ENCODE measurements around the gene PDZK1.
"Not testable (repeated sequence)": the region's sequence is repeated elsewhere in the genome, so short reads cannot be mapped to it uniquely, and the experiment has no call there.

Gene PDZK1

DNA sequence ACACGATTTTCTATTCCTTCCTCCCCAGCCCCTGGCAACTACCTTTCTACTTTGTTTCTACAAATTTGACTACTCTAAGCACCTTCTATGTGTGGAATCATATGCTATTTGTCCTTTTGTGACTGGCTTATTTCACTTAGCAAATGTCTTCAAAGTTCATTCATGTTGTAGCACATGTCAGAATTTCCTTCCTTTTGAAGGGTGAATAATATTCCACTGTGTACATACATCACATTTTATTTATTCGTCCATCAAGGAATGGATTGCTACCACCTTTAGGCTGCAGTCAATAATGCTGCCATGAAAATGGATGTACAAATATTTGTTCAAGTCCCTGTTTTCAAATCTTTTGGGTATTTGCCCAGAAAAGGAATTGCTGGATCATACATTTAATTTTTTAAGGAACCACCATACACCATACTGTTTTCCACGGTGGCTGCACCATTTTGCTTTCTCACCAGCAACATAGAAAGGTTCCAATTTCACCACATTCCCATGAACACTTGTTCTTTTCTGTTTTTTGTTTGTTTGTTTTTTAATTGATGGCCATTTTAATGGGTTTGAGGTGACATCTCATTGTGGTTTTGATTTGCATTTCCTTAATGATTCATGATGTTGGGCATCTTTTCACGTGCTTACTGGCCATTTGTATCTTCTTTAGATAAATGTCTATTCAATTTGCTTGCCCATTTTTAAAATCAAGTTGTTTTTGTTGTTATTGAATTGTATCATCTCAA is 3.3 kb upstream of the PDZK1 start:
- DNase-seq: no peak

GRCh38 chr1:145708063-145708462 is 895 bp upstream of the PDZK1 start:
- no peak for DNase-seq

- DNase-seq: no peak
Measured at GRCh38 chr1:145706086-145706664, 993 bp downstream of the PDZK1 start.

- DNase-seq: no peak
Measured at GRCh38 chr1:145705622-145706021, 1.5 kb downstream of the PDZK1 start.

GRCh38 chr1:145702826-145703225 is 4.3 kb downstream of the PDZK1 start:
- no peak for DNase-seq

DNA sequence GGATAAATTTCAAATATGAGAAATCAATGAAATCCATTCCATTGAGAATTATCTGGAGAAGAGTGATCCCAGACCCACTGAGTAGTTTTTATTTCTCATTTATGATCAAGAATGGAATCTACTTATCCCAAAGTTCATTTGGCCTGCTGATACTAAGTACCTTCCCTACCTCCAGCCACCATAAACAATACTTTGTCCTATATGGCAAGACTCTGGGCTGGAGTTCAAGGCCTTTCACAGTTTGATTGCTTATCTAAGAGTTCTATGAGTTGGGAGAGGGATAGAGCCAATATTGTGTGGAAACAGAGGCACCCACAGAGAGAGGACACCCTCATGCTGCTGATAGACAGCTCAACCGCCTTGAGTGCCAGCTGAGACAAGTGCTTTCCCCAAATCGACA is 5.1 kb downstream of the PDZK1 start:
- DNase-seq: no peak

DNA sequence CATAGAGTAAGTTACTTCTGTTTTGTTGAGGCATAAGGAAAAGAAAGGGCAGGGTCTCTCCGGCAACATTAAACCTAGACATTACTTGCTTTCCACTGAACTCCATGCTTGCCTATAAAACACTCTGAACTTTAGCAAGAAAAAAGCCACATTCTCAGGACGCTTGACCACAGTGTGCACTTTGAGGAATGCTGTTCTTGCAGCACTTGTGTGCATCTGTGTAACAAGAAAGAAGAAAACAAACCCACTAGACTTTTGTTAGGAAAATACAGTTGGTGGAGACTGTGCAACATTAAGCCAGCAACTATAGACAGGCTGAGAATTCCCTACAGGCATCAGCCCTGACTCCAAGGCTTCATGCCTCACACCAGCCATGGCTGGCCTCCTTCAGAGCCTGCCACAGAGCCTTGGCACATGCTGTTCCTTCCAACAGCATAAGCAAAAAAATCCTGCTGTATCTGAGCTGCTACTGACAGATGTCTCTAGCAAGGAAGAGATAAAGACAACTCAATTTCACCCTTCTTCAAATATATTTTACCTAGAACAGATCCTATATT is 5.8 kb downstream of the PDZK1 start:
- no peak for DNase-seq

DNA sequence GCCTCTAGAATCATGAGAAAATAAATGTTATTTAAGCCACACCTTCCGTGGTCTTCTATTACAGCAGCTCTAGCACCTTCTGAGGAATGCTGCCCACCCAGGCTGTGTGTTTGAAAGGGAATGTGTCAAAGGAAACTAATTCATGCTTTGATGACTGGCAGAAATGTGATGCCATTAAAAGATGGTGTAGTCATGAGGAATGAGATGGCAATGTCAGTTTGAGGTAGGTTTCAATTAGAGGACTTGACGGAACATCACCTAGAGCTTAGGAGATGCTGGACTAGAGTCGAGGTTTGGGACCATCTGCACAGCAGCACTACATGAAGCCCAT is 10.6 kb downstream of the PDZK1 start:
- DNase-seq: no peak

GRCh38 chr1:145695821-145696629 is 11.1 kb downstream of the PDZK1 start:
- peak; percentile 47 for DNase-seq

- no peak for DNase-seq
Measured at GRCh38 chr1:145692785-145693443, 14.3 kb downstream of the PDZK1 start.

DNA sequence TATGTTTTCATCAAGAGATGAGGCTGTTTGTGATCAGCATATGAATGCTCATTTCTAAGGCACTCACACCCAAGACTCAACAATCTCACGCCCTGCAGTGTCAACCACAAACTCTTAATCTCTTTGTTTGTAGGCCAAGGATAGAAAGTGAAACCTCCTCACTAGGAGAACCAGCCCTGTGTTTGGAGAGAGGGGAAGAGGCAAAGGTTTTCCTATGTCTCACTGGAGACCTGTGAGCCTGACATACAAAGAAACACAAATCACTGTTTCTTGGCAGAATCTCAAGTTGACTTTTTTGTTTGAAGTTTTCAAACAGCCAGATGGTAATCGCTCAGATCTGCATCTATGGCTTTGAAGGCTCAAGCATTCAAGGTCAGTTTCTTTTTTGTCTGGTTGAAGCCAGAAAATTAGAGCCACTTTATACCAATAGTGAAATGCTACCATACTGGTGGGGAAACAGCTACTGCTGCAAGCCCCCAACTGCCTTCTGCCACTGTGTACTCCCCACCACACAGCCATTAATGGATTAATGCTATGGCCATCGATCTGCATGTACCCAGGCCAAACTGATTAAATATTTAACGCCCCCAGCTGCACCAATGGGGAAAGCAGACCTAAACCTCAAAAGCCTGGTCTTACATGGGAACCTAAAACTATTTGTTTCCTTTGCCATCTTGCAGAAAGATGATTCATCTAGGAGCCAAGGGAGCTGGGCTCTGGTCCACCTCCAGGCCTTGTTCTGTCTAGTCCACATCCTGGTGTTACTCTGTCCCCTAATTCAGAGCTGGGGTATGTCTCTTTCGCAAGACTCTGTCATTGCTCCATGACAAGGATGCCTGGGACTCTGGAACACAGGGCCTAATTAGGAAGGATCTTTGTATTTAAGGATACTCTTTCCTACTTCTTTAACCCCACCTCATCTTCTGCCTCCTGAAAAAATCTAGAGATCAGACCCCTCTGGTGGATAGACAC is 16.3 kb downstream of the PDZK1 start:
- peak; percentile 28 for DNase-seq

DNA sequence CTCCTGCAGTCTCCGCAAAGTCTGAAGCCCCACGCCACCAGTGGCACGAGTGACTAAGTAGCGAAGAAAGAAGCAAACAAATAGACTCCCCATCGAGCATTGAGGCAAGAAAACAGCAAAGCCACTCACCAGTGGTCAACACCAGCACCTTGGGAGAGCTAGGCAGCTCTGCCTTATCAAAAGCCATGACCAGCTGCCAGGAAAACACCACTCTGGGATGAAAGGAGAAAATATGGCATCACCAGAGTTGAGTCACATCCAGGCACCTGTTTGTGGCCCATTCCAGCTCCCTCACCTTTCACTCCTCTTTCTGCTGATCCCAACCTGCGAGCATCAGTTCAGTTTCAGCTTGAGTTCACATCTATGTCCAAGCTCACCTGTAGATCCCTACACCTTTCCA is 17.2 kb downstream of the PDZK1 start:
- no peak for DNase-seq

GRCh38 chr1:145688924-145689323 is 18.2 kb downstream of the PDZK1 start:
- DNase-seq: no peak

DNA sequence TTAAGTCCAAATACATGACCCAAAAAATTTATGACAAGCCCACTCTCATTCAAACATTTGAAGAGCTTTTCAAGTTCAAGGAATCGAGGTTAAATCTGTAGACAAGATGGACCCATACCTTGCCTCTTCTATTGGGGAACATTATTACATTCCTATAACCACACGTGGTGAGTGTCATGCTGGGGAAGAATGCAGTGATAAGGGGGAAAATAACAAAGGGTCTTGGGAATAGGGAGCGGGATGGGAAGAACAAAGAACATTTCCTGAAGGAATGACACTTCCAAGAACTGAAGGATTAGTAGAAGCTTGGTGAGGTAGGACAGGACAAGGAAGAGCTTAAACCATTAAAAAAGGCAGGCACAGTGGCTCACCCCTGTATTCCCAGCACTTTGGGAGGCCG is 18.8 kb downstream of the PDZK1 start:
- no peak for DNase-seq

DNA sequence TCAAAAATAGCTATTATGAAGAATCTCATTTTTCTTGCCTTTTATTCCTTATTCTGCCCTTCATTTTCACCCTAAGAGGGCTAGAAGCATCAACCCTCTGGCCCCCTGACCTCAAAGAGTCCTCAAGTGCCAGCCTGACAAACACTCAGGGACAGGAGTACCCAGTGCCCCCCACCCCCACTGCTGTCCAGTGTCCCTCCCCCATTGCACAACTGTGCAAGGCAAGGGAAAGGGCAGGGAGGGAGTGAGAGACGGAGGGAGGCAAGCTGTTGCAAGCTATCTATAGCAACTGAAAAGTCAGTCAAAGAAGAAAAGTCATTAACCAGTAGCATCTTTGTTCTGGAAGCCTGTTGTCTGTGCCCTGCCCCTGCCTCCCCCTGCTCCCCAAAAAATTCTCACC is 21.1 kb downstream of the PDZK1 start:
- not testable (repeated sequence) for DNase-seq

DNA sequence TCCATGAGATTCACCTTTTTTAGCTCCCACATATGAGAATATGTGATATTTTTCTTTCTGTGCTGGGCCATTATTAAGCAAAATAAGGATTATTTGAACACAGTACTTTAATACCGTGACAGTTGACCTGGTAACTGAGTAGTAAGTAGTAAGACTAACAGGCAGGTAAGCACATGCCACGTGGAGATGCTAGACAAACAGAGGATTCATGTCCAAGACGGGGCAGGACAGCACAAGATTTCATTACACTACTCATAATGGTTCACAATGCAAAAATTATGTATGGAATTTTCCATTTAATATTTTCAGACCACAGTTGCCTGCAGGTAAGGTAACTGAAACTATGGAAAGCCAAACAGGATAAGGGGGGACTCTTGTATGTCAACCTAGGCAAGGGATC is 22.3 kb downstream of the PDZK1 start:
- not testable (repeated sequence) for DNase-seq

GRCh38 chr1:145673217-145673616 is 34.0 kb downstream of the PDZK1 start:
- DNase-seq: not testable (repeated sequence)

DNA sequence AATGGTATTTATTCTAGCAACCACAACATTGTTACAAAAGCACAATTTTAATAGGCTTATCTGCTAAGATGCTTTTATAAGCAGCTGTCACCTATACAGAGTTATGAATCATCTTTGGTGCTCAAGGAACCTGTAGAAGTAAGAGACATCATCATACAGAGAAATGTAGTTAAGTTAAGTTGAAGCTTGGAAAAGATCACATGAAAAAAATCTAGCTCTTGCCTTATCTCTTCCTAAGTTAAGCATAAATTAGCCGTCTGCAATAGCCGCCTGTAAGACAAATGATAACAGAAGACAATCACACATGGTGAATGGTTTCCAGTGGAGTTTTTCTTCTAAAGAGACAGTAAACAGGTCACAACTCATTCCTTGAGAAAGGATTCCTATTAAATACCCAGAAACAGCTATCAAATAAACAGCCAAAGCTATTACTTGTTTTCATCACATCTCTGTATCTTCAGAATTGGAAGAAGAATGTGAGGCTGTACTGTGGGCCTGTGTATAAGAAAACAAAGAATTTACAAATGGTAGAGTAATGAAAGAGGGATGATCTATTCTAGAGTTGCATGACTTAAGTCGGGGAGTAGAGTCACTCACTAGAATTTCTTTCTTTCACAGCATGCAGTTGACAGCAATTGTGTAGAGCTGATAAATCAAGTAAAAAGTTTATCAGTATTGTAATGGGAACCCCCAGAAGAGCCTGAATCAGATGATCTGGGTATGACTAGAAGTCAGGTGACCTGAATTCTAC is 36.0 kb downstream of the PDZK1 start:
- not testable (repeated sequence) for DNase-seq

- DNase-seq: not testable (repeated sequence)
Measured at GRCh38 chr1:145665015-145665414, 42.2 kb downstream of the PDZK1 start.

GRCh38 chr1:145662502-145662901 is 44.7 kb downstream of the PDZK1 start:
- DNase-seq: not testable (repeated sequence)
